Chondrocyte (in vitro differentiated cells): Measurements from ENCODE around the gene CNTFR. TPM values are rescaled to one million over a fixed set of nuclear protein-coding genes. Genes with fewer than 3 reads are reported as not detected.

Experiments
- DNase-seq: peaks from one replicate; pipeline ENCODE4 v3.0.0; 2021; ENCODE audit warnings: mixed read lengths, low spot score
- H3K27ac Mint-ChIP-seq: one replicate; pipeline ENCODE4 v1.8.0; 2021; ENCODE audit warnings: mild to moderate bottlenecking, moderate library complexity, mixed read lengths; ENCODE audit not compliant: unreplicated experiment
- H3K27me3 Mint-ChIP-seq: 2 replicates; pipeline ENCODE4 v1.8.0; 2021; ENCODE audit warnings: low read depth, mixed read lengths
- H3K36me3 Mint-ChIP-seq: 2 replicates; pipeline ENCODE4 v1.8.0; 2021; ENCODE audit warnings: low read depth, mixed read lengths
- H3K4me1 Mint-ChIP-seq: 2 replicates; pipeline ENCODE4 v1.8.0; 2021; ENCODE audit warnings: low read depth, mild to moderate bottlenecking, mixed read lengths
- H3K4me3 Mint-ChIP-seq: one replicate; pipeline ENCODE4 v1.8.0; 2021; ENCODE audit warnings: mild to moderate bottlenecking, moderate library complexity, mixed read lengths; ENCODE audit not compliant: unreplicated experiment
- H3K9me3 Mint-ChIP-seq: 2 replicates; pipeline ENCODE4 v1.8.0; 2021; ENCODE audit warnings: low read depth, mixed read lengths
- CTCF ChIP-seq: fragments of 200-600 bp; sonication (generic); IDR thresholded peaks from 2 replicates; pipeline ENCODE4 v1.5.0; 2021; ENCODE audit warnings: antibody characterized with exemption, mild to moderate bottlenecking, moderate library complexity
- total RNA-seq: library from RNA; stranded (reverse); gene quantifications from 3 replicates; pipeline ENCODE4 v1.2.1, GENCODE V29; 2021

Gene CNTFR
- total RNA-seq, 1 donor from 2014 or later, result 0.12 TPM

DNA sequence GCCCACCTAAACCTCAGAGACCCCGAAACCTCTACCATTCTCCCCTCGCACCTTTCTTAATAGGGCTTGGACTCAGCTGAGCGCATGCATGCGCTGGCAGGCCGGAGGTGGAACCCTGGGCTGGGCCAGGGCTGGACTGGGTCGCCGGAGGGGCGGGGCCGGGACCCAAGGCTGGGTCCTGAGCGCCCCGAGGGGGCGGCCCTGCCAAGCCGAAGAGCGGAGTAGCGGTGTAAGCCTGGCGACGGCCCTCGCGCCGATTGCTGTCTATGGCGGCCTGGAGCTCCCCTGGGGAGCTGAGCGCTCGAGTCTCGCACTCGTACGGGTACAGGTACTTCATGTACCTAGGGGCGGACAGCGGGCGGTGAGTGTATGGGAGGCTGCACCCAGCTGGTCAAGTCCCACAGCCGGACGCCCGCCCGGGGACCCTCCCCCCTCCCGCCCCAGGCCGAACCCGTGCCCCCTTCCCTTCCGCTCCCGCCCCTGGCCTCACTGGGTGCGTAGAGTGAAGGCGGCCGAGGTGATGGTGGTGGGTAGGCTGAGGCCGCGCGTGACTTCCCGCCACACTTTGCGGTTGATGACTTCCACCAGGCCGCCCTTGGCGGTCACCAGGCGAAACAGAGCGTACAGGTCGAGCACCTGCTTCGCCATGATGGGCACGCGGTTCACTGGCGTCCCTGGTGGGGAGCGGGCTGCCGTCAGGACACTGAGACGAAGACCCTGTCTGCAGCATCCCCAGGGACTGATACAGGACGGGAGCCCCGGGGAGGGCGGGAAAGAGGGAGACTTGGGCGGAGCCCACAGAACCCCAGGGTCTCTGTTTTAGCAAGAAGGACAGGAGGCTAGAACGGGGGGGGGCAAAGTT, 34.1 kb upstream of the CNTFR start:
- H3K27me3 Mint-ChIP-seq, result peaks cover 29% of the 10 kb centered on the region
- no peaks in the 10 kb centered on the region for H3K36me3 Mint-ChIP-seq
- no peak for DNase-seq
- TF ChIP-seq CTCF, result no peak
- H3K27ac Mint-ChIP-seq, result no peak overlapping the region
- no peaks in the 10 kb centered on the region for H3K9me3 Mint-ChIP-seq
- H3K4me3 Mint-ChIP-seq, result no peak overlapping the region
- peaks cover 28% of the 10 kb centered on the region for H3K4me1 Mint-ChIP-seq

- DNase-seq, result no peak
- Mint-ChIP-seq H3K4me1 (peaks cover 23% of the 10 kb centered on the region), H3K9me3 (no peaks in the 10 kb centered on the region), H3K4me3 (peak within 1 kb of the TSS; percentile 92), H3K36me3 (peaks cover 8% of the 10 kb centered on the region), H3K27me3 (peaks cover 3% of the 10 kb centered on the region), H3K27ac (peak within 1 kb of the TSS; percentile 76)
- no peak for TF ChIP-seq CTCF
These were observed 30.8 kb upstream of the CNTFR start, which contains the start of gene DCTN3 for GRCh38 chr9:34620061-34620994. Gene DCTN3, minus strand, starts transcription at chr9:34620495. Its CDS starts 31 bp downstream, at chr9:34620464.

DNA sequence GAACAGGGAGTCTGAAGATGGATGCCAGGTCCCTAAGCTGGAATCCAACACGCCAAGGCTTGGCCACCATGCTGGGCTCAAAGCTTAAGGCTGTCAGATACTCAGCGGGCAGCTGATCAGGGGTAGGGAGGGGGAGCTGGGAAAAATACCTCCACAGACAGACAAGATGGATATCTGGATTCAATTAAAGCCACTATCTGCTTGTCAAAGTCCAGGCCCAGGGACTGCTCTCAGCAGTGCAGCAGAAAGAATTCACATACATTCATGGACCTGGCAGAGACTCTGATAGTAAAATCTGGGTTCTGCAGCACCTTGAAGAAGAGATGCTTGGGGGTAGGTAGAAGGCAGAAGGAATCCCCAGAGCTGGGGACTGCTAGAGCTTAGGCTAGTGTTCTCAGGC, 25.6 kb upstream of the CNTFR start:
- no peaks in the 10 kb centered on the region for H3K27me3 Mint-ChIP-seq

GRCh38 chr9:34612788-34613390, 23.4 kb upstream of the CNTFR start:
- peak; percentile 92 for TF ChIP-seq CTCF
- H3K9me3 Mint-ChIP-seq, result no peaks in the 10 kb centered on the region
- peaks cover 8% of the 10 kb centered on the region for H3K36me3 Mint-ChIP-seq
- no peak for DNase-seq
- H3K4me1 Mint-ChIP-seq, result peaks cover 19% of the 10 kb centered on the region
- H3K27ac Mint-ChIP-seq, result peak overlapping the region; percentile 87
- H3K27me3 Mint-ChIP-seq, result no peaks in the 10 kb centered on the region
- peak overlapping the region; percentile 75 for H3K4me3 Mint-ChIP-seq

More for the DNA sequence above, 25.6 kb upstream of the CNTFR start:
- H3K9me3 Mint-ChIP-seq, result no peaks in the 10 kb centered on the region
- H3K4me1 Mint-ChIP-seq, result peaks cover 34% of the 10 kb centered on the region
- peaks cover 8% of the 10 kb centered on the region for H3K36me3 Mint-ChIP-seq
- H3K27ac Mint-ChIP-seq, result no peak overlapping the region
- DNase-seq, result no peak
- H3K4me3 Mint-ChIP-seq, result no peak overlapping the region
- TF ChIP-seq CTCF, result no peak
